GM19395 (cell line): ENCODE data around the gene FLT1.

Experiments used
- ATAC-seq: cut with Tn5 transposase; IDR thresholded peaks from one replicate; pipeline ENCODE4 v1.9.1; 2021; ENCODE audit warnings: mild to moderate bottlenecking, moderate library complexity; ENCODE audit not compliant: unreplicated experiment

The FLT1 gene

DNA sequence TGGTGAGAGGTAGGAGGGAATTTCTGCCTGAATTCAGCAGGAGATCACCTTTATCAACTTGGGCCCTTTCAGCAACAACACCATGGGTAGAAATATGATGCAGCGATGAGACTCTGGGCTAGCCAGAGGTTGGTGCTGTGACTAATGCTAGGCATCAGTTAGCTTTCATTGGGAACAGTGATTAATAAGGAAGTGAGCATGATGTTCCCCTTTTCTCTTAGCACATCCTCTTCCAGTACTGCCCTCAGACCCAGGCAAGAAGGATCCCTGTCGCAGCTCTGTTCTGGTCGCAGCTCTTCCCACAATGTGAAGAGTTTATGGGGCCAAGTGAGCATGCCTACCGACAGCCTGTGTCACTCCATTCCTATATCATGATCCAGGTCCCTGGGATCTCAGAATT, 100.5 kb downstream of the FLT1 start:
- ATAC-seq: no peak

DNA sequence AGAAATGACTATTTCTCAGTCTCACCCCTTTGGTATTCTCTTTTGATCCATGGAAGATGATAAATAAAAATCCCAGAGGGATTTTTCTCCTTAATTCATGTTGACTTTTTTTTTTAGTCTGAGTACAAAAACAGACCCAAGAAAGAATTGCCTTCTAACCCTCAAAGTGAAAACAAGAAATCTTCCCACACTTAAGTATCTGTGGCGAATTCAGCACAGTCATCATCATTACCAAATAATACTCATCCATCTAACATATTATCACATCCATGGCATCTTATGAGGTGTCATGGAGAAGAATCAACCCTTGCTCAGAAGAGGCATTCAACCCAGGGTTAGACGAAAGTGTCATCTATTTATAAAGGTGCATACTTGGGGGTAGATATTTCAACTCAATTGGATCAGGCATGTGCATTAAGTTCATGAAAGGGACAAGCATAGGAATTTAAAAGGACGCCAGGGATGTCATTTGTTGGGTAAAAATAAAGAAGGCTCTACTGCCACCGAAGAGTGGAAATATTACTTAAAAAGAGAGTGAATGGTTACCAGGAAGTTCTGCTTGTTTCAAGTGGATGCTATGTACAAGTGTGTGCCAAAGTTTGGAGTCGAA, 101.9 kb downstream of the FLT1 start:
- no peak for ATAC-seq

DNA sequence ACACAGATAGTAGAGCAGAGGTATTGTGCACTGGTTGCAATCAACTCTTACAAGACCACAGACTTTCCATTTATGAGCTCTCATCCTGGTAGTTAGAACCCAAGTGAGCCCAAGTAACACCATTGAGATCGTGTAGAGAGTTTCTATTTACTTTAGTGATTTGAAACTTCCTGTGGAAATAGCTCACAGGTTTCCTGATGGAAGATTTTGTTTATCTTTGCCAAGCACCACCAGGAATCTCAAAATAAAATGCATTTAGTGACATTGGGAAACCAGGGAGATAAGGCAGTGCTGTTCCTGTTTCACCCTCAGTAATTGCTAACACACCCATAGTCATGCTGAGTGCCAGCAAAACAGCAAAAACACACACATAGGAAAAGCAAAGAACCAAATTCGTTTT, 102.5 kb downstream of the FLT1 start:
- ATAC-seq: no peak

DNA sequence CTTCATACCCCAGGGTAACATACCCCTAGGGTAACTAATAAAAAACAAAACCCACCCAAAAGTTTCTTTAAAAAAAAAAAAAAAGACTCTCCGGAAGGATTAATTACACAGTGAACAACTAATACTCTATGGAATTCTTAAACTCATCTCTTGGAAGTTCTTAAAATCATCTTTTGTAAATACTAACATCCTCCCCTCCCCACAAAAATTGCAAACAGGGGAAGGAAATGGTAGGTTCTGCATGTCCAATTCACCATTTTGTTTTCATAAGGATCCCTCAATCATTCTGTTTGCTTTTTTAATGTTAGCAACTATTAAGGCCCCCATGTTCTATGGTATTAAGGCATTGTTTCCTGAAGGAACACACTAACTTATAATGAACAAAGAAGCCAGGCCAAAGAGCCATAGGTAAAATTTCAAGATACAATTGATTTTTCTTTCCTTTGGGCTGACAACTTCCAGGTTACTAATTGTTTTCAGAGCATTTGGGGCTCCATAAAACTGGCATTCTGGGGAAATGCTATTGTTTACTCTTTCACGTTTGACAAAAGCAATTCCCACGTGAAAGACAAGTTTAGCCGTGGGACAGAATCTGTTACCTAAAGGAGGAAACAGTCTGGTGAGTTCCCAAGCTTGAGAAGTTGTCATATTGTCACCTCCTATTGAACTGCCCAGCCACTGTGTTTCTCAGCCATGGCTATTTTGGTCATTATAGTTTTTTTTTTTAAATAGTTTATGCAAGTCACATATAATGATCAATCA, 107.0 kb downstream of the FLT1 start:
- no peak for ATAC-seq

DNA sequence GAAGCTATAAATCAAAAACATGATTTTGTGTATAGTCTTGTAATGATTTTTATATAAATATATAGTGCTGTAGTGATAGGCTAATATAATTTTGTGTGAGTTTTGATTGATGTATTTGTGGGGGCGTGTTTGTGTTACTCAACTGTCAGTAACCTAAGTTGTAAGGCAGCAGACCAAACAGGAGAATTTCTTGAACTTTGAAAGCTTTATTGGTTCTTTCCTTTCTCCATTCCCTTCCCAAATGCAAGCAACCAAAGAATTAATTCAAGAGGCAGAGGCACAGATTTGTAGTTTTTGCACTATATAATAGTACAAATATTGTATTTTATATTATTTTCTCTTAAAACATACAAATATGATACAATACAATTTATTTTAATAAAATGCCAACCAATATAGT, 109.6 kb downstream of the FLT1 start:
- no peak for ATAC-seq

DNA sequence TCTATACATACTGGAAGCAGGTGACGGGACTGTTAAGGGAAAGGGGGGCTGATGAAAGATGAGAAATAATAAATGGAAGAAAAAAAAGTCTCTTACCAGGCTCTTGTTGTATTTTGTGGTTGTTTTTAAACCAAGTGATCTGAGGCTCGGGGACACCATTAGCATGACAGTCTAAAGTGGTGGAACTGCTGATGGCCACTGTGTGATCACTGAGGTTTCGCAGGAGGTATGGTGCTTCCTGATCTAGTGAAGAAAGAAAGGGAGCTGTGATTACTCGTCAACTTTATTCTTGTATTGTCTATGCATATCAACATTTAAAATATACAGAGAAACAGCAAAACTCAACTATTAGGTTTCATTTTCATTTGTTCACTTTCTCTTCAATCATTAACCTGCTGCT, 110.1 kb downstream of the FLT1 start:
- ATAC-seq: no peak

DNA sequence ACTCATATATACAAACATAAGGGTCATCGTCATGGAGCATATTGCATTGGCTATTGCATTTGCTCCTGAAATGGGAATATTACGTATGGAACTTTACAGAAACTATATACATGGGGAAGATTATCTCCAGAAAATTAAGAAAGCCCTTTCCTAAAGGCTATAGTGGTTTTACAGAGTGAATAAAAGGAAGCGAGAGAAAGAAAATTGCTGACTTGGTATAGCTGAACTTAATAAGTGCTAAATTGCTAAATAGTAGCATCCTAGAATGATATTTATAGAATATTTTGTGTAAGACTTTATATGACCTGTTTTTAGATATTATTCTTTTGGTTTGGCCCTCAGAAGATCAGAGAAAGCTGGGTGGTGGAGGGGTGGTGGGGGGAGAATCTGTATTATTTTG, 114.6 kb downstream of the FLT1 start:
- ATAC-seq: no peak

DNA sequence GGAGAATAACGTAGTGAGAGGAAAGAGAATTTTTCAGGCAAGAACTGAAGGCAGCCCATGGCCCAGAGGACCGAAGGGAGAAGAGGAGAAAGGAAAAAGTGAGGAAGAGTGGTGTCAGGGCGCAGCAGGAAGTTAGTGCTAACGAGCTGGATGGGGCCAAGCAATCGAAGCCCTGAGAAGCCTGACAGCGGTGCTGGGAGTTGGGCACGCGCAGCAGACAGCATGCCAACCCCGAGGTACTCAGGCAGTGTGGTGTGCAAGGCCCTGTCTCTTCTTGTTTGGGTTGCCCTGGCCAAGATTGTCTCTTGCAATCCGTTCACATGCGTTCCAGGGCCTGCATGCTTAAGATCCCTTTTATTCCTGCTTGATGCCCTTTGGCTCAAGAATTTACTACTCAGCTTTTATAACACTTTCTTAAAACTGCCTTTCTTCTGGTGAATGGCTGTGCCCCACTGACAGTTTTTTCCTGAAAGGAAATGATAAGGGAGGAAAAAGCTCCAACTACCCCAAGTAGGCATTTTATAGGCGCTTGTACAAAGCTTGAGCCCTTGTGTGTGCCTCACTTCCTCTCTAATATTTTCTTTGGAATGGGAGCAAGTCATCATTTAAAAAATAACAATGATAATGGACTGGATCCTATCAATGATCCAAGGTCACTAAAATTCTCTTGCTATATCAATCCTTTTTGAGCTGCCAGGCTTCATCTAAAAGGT, 115.4 kb downstream of the FLT1 start:
- ATAC-seq: no peak

DNA sequence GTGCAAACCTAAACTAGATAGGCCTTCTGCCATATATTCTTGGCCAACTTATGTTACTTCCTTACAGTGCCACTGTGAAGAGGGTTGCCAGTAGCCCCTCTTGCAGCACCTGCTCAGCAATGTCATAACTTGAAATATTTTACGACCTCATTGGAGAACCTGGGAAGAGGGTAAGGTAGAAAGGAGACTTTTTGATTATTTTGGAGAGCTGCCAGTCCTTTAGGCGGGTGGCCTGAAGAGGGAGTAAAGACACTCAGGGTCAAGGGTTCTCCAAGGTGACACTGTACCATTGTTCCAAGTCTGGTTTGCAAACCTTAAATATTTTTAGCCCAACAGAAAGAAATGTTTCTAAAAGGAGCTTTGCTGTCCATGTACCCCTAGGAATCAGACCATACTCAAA, 118.3 kb downstream of the FLT1 start:
- ATAC-seq: no peak

DNA sequence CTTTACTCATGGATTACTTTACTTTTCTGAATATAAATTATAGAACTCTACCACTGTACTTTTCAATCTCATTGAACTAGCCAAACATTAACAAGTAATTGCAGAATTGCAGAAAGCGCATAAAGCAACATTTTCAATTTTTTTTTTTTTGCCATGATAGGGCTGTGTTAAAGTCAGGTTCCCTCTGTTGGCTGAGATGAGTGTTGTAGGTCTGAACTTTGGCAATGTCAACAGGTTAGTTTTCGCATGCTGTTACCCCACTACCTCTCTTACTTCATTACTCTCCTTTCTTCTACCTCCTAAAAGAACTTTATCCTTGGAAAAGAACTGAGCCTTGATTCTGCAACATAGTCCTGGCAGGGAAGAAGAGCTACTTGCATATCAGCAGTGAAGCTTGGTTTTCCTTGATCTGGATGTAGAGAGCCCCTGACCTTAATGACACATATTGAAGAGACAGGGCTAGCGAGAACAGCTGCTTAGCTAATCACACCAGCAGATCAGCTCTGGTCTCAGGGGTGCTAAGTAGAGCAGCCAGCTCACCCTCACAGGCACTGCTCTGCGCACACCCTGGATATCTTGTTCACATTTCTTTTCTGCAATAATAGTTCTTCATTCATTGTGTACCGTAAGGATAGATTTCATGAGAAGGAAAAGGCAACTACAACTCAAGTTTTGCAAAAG, 119.5 kb downstream of the FLT1 start:
- ATAC-seq: no peak

DNA sequence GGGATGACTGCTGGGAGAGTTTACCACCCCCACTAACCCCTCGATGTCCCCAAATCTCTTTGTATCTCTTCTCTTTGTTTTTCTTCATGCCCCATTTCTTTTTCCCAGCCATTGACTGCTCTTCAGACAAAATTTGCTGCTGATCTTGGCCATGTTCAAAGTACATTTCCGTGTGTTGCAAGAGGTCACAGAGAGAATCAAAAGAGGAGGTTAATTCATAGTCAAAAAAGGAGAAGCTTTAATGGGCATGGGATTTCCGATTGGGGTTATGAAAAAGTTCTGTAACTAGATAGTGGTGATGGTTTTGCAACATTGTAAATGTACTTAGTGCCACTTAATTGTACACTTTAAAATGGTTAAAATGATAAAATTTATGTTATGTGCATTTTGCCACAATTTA, 121.1 kb downstream of the FLT1 start:
- no peak for ATAC-seq

DNA sequence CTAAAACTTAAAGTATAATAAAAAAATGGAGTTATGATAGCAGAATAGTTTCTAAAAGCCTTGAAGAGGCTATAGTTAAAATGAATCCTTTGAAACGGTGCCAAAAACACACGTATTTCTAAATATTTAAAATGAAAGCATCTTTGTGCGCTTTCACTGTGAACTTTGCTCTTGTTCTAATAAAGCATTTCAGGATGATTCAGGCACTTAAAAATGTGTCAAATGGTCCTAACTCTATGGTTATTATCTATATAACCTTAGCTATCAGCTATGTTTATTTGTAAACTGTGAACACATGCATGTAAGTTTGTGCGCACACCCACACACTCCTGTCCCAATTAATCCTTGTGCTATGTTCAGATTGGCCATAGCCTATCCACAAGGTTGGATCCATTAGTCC, 124.5 kb downstream of the FLT1 start:
- no peak for ATAC-seq

DNA sequence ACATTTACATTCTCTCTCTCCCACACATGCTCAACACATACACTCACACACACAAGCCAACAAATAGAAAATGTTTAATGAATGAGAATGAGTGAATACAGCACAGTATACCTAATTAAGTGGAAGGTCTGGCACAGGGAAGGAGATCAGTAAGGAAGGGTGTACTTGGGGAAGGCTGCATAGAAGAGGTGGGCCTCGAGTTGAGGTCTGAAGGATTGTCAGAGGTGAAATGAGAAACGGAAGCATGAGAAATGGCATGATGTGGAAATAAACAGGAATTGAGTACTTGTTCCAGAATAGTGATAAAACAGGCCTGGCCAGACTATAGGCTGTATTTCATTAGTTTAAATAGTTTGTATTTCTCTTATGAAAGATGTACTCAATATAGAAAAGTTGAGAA, 136.2 kb downstream of the FLT1 start:
- ATAC-seq: no peak

DNA sequence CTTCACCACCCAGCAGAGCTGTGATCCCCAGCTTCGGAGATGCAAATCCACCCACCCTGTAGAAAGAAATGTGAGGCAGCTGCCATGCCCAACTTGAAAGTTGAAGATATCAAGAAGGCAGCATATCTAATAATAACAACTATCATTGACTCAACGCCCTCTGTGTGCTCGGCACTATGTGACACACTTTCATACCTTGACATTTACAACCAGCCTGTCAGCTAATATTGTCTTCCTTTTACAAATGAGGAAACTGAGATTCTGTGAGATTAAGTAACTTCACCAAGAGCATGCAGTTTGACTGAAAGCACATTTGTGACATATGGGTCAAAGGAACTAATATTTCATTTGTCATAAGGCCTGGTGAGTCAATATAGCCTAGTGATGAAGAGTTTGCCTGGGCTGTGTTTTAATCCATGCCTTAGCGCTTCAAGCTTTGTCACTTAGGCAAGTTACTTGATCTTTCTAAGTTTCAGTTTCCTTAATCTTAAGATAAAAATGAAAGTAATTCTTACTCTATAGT, 137.0 kb downstream of the FLT1 start:
- ATAC-seq: no peak

DNA sequence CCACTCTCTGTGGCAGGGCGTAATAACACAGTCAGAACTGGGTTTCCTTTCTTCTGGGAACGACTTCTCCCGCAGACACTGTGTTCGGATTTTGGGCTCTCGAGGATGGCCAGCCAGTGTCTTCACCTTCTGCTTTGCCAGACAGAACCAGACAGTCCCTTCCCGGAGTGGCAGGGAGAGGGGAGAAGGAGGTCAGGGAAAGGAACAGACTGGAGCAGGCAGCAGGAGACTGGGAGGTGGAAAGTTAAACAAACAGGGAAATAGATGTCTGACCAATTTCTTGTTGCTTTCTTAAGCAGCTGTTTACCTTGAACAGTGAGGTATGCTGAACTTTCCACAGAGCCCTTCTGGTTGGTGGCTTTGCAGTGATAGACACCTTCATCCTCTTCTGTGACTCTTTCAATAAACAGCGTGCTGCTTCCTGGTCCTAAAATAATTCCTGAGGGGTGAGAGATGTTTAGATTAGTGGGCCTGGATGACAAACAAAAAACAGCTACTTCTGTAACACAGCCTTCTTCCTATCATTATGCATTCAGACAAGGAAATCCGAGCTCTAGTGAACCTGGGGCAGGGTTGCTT, 137.6 kb downstream of the FLT1 start:
- ATAC-seq: no peak

DNA sequence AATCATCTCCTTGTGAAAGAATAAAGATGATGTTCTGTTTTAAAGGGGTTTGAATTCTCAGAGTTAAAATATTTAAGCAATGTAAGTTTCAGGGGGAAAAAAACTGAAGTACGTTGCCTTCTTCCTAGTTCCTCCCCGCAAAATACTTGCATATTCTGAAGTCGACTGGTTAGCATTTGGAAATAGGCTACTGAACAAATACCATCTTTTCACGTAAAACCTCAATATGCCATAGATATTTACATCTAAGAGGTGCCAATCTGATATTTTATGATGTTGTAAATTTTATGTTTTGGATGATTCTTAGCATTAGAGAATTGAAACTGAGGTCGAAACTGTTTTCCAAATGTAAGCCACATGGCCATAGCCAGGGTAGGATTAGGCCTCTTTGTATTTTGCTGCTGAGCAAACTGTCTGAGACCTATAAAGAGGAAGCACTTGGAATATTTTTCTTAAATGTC, 138.3 kb downstream of the FLT1 start:
- no peak for ATAC-seq

DNA sequence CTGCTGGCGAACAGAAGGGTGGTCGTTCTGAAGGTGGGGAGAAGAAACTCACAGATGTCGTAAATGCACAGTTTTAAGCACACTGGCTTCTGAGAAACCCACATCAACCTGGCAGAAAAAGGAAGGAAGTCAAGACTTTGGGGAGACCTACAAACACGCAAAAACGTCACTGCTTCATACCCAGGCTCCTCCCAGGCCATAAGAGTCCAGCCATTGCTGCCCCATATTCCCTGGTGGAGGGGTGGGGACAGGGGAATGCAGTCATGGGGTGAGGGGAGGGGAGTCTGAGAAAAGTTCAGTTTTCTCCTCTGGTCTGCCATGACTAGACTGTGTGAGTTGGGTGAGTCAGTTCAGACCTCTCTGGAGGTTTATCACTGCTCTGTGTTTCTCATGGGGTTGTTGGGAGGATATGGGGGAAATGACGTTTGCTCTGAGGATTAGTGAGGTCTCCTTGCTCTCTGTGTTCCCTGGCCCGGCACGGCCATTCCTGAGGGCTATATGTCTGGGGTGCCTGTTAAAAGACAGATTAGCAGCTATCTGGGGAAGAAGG, 139.0 kb downstream of the FLT1 start:
- no peak for ATAC-seq

DNA sequence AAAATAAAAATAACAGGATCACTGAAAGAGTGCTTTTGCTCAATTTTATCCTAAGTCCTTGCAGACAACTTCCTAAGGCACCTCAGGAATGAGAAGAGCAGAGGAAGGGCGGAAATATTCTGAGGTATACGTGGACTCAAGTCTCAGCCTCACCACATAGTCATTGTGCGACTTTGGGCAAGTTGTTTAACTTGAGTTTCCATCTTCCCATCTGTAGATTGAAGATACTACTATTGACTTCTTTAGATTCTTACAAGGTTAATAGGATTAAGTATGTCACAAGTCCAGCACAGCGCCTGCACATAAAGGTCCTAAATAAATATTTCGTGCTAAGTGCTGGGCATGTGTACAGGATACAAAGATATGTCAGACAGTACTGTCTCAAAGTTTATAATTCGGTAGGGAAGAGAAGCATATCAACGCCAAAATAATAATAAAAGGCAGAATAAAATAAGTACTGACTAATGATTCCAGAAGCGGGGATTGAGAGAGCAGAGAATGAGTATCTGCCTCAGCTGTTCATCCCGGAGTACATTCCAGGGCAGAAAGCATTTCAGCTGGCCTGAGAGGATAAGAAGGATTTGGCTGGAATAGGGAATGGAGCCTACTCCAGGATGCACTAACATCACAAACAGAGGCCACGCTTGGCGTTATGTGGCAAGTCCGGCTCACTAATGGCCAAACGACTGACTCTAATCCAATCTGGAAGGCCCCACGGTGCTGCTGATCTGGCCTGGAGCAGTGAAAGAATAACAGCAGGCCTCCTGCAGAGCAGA, 139.7 kb downstream of the FLT1 start:
- ATAC-seq: no peak

DNA sequence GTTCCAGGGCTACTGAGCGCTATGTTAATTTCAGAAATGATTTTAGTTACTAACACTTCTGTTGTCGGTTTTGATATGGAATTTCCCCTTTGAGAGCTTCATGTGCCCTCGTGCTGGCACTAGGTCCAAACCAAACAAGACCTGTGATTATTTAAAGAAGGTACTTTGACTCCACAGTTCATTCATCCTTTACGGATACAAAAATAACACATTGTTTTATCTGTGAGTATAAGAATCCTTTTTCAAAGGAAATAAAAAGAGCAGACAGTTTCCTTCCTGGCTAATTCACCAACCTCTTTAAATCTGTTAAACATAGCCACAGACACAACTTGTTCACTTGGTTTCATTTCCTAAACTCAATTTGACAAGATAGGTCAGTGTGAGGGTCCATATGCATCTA, 141.2 kb downstream of the FLT1 start:
- ATAC-seq: no peak
